Esophagus (tissue), 2 donors: ENCODE measurements around the gene BMPR1A. TPM values are rescaled to one million over a fixed set of nuclear protein-coding genes. Genes with fewer than 3 reads are reported as not detected.
A peak's percentile ranks its signal among the peaks of the same experiment; 100 is the strongest.

Source experiments
- H3K27ac ChIP-seq, 2 donors: one replicate each; pipeline ENCODE4 v1.5.1; 2013; ENCODE audit warnings: low read depth in 2 of 2, mild to moderate bottlenecking in 2 of 2, inconsistent platforms in 1 of 2, low read length in 1 of 2, moderate library complexity in 1 of 2
- H3K27me3 ChIP-seq, 2 donors: one replicate each; pipeline ENCODE4 v1.6.1; 2013; ENCODE audit warnings: low read length in 2 of 2, control low read depth in 1 of 2, mild to moderate bottlenecking in 1 of 2; ENCODE audit not compliant: insufficient read depth in 2 of 2, control insufficient read depth in 1 of 2
- H3K36me3 ChIP-seq, 2 donors: one replicate each; pipeline ENCODE4 v1.6.1; 2013; ENCODE audit warnings: low read length in 1 of 2; ENCODE audit not compliant: control insufficient read depth in 2 of 2, insufficient read depth in 2 of 2
- H3K4me1 ChIP-seq, 2 donors: one replicate each; pipeline ENCODE4 v1.6.1; 2013; ENCODE audit warnings: low read length in 1 of 2; ENCODE audit not compliant: control insufficient read depth in 2 of 2, insufficient read depth in 2 of 2
- H3K4me3 ChIP-seq, 2 donors: one replicate each; pipeline ENCODE4 v1.5.1; 2013; ENCODE audit warnings: low read length in 2 of 2, mild to moderate bottlenecking in 2 of 2, low read depth in 1 of 2, moderate library complexity in 1 of 2
- H3K9me3 ChIP-seq, 2 donors: one replicate each; pipeline ENCODE4 v1.6.1; 2013; ENCODE audit warnings: mild to moderate bottlenecking in 2 of 2, low read depth in 1 of 2, low read length in 1 of 2, moderate library complexity in 1 of 2; ENCODE audit not compliant: control insufficient read depth in 2 of 2, insufficient read depth in 1 of 2
- WGBS, 2 donors: extraction: QIAGEN DNeasy Blood & Tissue Kit; methylation state at CpG; one replicate each; pipeline ENCODE4 v1.1.7; 2013; 5-methylcytosine and 5-hydroxymethylcytosine counted together
- polyA plus RNA-seq, 2 donors: library from polyadenylated mRNA; stranded (reverse); fragments of 200-250 nt; gene quantifications; one replicate each; pipeline ENCODE4 v1.2.3, GENCODE V29; 2013
- donor health status: healthy with polysubstance abuse.
- donor health status: Bipolar disorder and iron deficiency.

The BMPR1A gene
- polyA plus RNA-seq, 2 donors, result 2.5 to 6.8 TPM

DNA sequence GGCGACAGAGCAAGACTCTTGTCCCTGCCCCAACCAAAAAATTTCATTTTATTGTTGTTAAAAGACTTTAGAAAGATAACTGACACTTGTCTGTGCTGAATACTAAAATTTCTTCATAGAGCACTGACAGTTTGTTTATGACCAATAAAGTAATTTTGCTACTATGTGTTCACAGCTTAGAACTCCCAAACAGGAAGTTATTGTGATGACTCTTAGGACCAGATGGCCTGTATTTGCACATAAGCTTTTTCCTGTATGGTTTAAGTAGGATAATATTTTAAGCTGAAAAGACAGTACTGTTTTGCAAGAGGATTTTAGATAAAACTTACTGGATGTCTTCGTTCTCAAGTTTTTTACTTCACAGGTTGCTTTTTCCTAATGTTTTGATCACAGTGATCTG lies 120.3 kb downstream of the BMPR1A start:
- Histone ChIP-seq H3K36me3 (no peaks in the 10 kb centered on the region), H3K27ac (no peak overlapping the region), H3K9me3 (no peaks in the 10 kb centered on the region), H3K27me3 (no peaks in the 10 kb centered on the region), H3K4me3 (no peak overlapping the region), H3K4me1 (no peaks in the 10 kb centered on the region)
- 88 to 95% methylated on average over 2 of the region's 2 CpGs for WGBS, 2 donors

DNA sequence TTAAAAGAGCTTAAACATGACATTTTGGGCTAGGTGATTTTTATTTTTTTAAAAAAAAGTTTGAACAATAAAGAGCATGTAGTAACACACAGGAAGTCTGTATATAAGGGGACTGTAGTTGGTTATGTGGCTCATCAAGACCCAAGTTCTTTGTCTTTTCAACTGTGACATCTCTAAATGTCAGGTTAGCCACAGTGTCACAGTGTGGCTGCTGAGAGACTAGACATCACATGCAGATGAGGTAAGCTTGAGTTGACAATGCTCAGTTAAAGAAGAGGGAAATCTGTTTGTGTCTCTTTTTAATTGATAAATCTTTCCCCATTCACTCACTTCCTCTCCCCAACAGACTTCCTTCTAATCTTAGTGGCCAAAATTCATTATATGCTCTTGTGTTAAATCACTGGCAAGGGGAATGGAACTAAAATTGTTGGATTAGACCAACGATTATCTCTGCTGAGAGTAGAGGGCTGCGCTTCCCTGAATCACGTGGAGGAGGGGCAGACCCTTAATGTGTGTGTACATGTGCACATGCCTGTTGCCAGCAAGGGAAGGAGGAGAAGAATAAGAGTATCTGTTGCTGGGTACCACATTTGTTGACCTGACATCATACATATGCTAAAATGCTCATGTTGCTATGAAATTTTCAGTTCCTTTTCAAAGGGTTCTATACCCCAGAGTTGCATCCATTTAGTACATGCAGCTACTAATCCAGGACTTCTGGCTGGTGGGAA lies 122.7 kb downstream of the BMPR1A start:
- Histone ChIP-seq H3K27me3 (no peaks in the 10 kb centered on the region), H3K4me3 (no peak overlapping the region), H3K9me3 (no peaks in the 10 kb centered on the region), H3K27ac (no peak overlapping the region), H3K36me3 (no peaks in the 10 kb centered on the region), H3K4me1 (no peaks in the 10 kb centered on the region)
- WGBS, 2 donors, result 64 to 80% methylated on average over 3 of the region's 3 CpGs

DNA sequence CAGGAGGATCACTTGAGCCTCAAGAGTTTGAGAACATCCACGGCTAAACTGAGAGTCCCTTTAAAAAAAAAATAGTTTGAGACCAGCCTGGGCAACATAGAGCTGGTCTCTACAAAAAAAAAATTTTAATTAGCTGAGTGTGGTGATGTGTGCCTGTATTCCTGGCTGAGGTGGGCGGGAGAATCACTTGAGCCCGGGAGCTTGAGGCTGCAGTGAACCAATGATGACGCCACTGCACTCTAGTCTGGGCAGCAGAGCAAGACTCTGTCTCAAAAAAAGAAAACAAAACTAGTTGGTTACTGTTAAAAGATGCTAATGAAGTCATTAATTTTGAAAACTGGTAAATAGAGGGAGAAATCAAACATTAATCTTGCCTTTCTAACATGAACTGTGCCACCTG lies 124.6 kb downstream of the BMPR1A start:
- Histone ChIP-seq H3K27me3 (no peaks in the 10 kb centered on the region), H3K4me3 (no peak overlapping the region), H3K36me3 (no peaks in the 10 kb centered on the region), H3K9me3 (no peaks in the 10 kb centered on the region), H3K4me1 (no peaks in the 10 kb centered on the region), H3K27ac (no peak overlapping the region)
- WGBS, 2 donors, result 97 to 99% methylated on average over 4 of the region's 4 CpGs

DNA sequence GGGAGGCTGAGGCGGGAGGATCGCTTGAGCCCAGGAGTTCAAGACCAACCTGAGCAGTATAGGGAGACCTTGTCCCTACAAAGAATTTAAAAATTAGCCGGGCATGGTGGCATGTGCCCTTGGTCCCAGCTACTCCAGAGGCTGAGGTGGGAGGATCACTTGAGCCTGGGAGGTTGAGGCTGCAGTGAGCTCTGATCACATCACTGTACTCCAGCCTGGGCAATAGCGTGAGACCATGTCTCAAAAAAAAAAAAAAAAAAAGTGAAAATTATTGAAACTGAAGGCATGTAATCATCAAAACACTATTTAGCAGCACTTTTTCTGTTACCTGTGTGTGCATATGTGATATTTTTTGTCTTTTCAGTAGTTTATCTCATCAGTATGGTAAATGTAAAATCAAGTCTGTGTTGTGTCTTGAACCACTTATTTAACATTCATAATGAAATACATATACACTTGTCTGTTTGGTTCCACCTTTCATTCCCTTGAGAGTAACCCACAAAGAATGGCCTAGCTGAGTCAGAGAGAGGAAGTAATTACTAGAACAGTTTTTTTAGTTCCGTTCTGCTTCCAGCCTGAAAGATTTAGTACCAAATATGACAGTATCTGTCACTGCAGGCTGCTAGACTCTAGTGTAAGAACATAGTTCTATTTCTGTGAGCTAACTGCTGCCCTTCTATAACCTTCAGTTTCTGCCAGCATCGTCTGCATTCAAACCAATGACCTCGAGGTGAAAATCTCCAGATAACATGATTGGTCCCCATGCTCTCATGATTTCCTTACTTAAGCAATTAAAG lies 132.4 kb downstream of the BMPR1A start:
- Histone ChIP-seq H3K9me3 (no peaks in the 10 kb centered on the region), H3K4me3 (no peak overlapping the region), H3K27ac (no peak overlapping the region), H3K4me1 (peaks cover 0 to 2% of the 10 kb centered on the region in 2 donors), H3K36me3 (no peaks in the 10 kb centered on the region), H3K27me3 (no peaks in the 10 kb centered on the region)
- WGBS, 2 donors, result 70% methylated on average over 7 of the region's 7 CpGs

DNA sequence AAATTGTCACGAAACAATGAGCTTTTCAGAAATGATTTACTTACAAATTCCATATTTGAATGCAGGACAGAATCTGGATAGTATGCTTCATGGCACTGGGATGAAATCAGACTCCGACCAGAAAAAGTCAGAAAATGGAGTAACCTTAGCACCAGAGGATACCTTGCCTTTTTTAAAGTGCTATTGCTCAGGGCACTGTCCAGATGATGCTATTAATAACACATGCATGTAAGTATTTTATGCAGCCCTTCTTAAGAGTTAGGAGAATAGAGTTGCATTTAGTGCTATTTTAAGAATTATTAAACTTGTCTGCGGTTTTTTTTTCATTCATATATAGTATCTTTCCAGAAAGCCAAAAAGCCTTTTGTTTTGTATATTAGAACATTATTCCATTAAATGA lies 133.6 kb downstream of the BMPR1A start:
- Histone ChIP-seq H3K36me3 (no peaks in the 10 kb centered on the region), H3K4me1 (peaks cover 0 to 2% of the 10 kb centered on the region in 2 donors), H3K27me3 (no peaks in the 10 kb centered on the region), H3K4me3 (no peak overlapping the region), H3K9me3 (no peaks in the 10 kb centered on the region), H3K27ac (no peak overlapping the region)
- 64 to 68% methylated on average over 3 of the region's 3 CpGs for WGBS, 2 donors

DNA sequence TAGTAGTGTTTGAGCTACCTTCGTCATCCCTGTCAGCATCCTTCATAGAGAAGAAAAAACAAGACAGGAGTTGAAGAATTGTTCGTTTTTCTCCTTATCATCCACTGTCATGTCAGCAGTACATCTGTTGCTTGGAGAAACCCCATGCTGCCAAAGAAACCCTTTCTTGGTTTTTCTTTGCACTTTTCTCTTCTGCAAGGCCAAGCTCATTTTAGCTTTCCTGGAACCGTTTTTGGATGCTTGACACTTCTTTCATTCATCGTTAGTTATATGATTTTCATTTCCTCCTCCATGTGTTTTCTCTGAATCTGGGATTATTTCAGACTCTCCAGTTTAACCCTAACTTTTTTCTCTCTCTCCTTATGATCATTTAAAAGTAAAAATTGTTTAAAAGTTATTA lies 142.1 kb downstream of the BMPR1A start:
- WGBS, 2 donors, result 61 to 62% methylated on average over 4 of the region's 4 CpGs
- Histone ChIP-seq H3K27me3 (no peaks in the 10 kb centered on the region), H3K27ac (no peak overlapping the region), H3K9me3 (no peaks in the 10 kb centered on the region), H3K4me3 (no peak overlapping the region), H3K36me3 (peaks cover 3 to 4% of the 10 kb centered on the region in 2 donors), H3K4me1 (peaks cover 0 to 2% of the 10 kb centered on the region in 2 donors)

DNA sequence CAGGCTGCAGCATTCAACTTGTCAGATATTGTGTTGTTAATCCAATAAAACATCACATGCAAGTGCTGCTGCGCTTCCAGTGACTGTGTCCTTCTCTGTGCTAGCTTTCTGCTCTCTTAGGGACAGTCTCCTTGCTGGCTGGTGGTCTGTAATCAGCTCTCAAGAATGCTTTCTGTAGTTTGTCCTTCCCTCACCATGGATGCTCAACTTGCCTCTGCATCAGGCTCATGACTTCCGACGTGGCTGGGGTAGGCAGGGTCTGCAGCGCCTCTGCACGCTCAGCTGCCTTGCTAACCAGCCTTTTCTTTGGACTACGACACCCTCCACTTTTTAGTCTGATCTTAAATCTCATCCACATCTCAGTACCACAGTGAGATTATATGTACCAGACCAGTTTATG lies 142.7 kb downstream of the BMPR1A start:
- Histone ChIP-seq H3K36me3 (peaks cover 3 to 4% of the 10 kb centered on the region in 2 donors), H3K4me3 (no peak overlapping the region), H3K27ac (no peak overlapping the region), H3K4me1 (peaks cover 0 to 2% of the 10 kb centered on the region in 2 donors), H3K27me3 (no peaks in the 10 kb centered on the region), H3K9me3 (no peaks in the 10 kb centered on the region)
- WGBS, 2 donors, result 68 to 69% methylated on average over 6 of the region's 6 CpGs

DNA sequence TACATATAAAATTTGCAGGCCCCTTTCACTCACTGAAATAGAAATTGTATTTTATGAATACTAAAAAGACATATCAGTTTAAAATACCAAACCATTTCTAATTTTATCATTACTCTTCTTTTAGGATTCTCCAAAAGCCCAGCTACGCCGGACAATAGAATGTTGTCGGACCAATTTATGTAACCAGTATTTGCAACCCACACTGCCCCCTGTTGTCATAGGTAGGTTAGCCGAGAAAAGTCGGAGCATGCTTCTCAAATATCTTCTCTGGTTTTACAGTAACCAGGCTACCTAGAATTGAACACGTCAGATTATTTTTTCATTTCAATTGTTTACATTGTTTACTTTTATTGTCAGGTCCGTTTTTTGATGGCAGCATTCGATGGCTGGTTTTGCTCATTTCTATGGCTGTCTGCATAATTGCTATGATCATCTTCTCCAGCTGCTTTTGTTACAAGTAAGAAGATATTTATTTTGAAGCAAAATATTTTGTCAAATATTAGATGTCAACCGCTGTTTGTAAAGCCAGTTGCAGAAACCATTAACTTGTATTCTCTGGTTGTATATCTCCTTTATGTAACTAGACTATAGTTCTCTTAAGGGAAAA lies 143.4 kb downstream of the BMPR1A start:
- Histone ChIP-seq H3K27ac (no peak overlapping the region), H3K4me1 (peaks cover 0 to 2% of the 10 kb centered on the region in 2 donors), H3K27me3 (no peaks in the 10 kb centered on the region), H3K9me3 (no peaks in the 10 kb centered on the region), H3K36me3 (peaks cover 4 to 5% of the 10 kb centered on the region in 2 donors), H3K4me3 (no peak overlapping the region)
- 14 to 15% methylated on average over 9 of the region's 9 CpGs for WGBS, 2 donors

DNA sequence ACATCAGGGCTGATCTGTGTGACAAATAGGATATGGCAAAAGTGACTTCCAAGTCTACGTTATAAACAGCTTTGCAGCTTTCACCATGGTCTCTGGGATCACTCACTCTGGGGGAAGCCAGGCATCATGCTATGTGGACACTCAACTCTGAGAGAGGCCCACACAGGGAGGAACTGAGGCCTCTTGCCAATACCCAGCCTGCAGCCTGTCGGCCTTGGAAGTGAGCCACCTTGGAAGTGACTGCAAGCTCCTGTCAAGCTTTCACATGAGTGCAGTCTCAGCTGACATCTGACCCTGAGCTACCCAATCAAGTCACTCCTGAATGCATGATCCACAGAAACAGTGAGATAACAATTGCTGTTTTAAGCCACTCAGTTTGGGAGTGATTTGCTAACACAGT lies 144.5 kb downstream of the BMPR1A start:
- 44 to 48% methylated on average over 2 of the region's 2 CpGs for WGBS, 2 donors
- Histone ChIP-seq H3K36me3 (peaks cover 4 to 5% of the 10 kb centered on the region in 2 donors), H3K4me3 (no peak overlapping the region), H3K27me3 (no peaks in the 10 kb centered on the region), H3K27ac (peak overlapping the region in 1 of 2 donors; percentile 63), H3K9me3 (no peaks in the 10 kb centered on the region), H3K4me1 (peaks cover 0 to 2% of the 10 kb centered on the region in 2 donors)
